GM18861 (cell line): ENCODE measurements around the gene REV3L.
"Not testable (repeated sequence)": the region's sequence is repeated elsewhere in the genome, so short reads cannot be mapped to it uniquely, and the experiment has no call there.

Experiments used
- ATAC-seq: cut with Tn5 transposase; IDR thresholded peaks from one replicate; pipeline ENCODE4 v1.9.1; 2021; ENCODE audit not compliant: unreplicated experiment

Gene REV3L

GRCh38 chr6:111379831-111380230 is 103.2 kb downstream of the REV3L start:
- no peak for ATAC-seq

- ATAC-seq = no peak
These were observed 103.7 kb downstream of the REV3L start for GRCh38 chr6:111379302-111379701.

- ATAC-seq = no peak
These were observed 105.4 kb downstream of the REV3L start for GRCh38 chr6:111377558-111378120.

DNA sequence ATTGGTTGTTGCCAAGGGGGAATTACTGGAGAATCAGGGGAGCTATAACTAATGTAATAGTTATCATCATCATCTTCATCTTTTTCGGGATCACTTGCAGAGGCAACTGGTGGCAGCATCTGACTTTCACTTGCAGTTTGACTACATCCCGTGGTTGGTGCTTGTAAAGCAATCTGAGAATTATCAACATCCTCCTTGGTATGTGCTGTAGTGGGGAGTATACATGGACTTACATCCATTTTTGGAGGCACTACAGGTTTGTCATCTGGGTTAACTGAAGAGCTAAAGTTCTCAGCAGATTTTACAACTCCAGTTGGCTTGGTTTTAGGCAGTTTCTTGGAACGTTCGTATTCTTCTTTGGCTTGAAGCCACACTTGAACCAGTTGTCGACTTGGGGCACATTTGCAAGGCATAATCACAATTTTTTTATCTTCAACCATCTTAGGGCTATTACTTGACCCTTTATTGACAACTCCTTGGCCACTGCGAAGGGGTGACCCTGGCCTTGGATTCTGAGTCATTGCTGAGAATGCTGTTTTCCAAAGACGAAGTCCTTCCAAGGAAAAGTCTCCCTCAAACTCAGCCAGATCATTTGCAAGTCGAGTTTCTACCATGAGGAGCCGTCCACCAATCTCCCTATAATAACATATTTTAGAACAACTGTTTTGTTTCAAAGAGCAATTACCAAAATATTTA is 115.5 kb downstream of the REV3L start:
- ATAC-seq = peak; percentile 94

DNA sequence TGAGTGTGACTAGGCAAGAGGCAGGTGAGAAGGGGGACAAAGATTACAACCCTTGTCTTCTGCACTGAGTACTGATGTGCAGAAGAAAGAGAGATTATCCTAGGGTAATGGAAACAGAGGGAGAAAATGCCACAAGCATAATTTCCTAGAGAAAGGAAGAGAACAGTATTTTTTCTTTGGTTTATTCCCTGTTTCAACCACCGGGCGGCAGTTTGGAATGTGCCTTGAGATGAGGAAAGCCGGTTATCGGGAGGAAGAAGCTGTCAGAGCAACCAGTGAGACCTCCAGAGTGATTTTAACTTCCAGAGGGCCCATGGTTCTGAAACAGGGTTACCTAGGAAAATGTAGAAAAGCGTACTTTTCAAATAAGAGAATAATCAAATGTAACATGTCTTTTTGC is 121.4 kb downstream of the REV3L start:
- ATAC-seq = no peak

DNA sequence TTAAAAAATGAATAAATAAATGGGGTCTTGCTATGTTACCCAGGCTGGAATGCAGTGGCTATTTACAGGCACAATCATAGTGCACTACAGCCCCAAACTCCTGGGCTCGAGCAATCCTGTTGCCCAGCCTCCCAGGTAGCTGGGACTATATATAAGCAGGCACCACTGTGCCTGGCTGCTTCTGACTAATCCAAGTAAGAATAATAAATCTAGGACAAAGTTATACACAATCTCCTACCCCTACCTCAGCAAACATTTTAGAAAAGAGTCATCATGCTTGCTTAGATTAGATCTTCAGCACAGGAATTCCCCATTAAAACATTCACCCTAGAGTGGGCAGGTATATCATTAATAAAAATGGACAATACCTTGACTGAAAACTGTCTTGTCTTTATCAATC is 124.6 kb downstream of the REV3L start:
- ATAC-seq = no peak

DNA sequence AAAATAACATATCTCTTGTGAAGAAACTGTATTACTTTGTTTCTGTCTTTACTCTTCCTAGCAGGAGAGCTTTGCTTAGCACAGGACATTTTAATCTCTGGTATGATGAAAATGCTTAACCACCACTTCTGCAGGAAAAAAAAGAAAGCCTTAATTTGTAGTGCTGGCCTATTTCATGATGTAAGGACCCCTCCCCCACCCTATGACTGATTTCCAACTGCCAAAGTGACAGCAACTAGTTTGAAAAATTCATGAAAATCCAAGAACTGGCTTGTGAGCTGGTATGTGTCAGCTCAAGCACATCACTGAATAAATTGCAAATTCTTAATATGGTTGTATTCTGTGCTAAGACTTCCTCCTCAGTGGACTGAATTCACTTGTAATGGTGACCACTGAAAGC is 125.3 kb downstream of the REV3L start:
- ATAC-seq = no peak

DNA sequence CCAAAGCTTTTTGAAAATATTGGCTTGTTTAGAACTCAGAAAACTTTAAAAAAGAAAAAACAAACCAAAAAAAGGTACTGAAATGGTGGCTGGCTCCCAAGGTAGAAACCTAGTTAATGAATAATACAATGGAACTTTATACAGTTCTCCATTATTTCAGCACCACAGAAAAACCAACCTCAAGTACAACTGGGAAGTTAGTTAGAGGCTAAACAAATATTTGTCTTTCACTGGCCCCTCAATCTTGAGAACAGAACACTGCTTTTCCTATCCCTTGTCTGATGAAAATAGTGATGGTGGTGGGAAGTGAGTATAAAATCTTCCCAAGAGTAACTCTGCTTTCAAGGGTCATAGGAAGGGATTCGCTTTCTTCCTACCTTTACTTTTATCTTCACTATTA is 126.5 kb downstream of the REV3L start:
- no peak for ATAC-seq

DNA sequence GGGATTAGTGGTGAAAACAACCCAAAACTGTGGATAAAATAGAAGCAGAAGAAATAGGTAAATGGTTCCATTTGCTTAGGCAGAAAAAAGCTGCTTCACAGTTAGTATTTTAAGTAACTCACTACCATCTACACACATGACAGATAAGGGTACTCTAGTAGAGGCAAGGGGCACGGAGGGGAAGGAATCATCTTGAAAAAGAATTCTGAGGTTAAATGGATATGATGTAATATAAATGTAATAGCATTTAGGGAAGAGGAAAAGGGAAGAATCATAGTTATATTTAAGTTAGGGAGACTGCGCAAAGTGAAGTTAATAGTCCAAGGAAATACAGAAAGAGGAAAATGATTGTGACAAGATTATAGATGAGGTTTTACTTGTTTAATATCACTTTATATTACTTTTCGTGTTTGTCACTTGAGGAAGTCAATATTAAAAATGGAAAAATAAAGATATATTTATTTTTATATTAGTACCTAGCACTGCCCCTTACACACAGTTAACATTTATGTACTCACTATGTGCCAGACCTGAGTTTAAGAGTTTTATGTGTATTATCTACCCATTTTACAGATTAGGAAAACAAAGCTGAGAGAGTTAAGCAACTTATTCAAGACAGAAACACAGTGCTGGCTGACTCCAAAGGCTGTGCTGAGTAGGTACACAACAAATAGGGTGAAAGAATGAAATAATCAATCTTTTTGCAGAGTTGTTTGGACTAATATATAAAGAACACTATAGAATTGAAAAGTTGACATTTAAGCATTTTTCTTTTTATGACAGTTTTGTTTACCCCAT is 128.1 kb downstream of the REV3L start:
- ATAC-seq = no peak

DNA sequence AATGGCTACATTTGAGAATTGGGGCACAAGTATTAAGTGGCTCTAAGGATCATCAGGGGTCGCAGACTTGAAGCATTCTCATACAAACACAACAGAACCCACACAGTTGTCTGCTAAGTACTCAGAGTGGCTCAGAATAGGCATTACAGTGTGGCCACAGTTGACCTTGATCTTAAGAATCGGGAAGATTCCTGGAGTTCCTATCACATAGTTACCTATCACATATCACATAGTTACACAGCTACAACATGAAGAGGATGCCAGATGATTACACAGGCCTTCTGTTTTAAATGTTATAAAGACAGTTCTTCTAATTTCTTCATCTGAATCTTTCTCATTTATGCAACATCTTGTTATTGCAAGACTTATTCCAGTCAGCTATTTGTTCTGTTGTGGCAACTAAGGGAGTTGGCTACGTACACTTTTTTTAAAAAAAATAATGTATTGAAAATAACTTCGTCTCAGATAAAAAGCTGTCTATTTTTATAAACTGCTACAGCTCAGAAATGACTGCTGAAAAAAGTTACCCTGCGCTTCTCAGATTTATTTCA is 129.0 kb downstream of the REV3L start:
- no peak for ATAC-seq

DNA sequence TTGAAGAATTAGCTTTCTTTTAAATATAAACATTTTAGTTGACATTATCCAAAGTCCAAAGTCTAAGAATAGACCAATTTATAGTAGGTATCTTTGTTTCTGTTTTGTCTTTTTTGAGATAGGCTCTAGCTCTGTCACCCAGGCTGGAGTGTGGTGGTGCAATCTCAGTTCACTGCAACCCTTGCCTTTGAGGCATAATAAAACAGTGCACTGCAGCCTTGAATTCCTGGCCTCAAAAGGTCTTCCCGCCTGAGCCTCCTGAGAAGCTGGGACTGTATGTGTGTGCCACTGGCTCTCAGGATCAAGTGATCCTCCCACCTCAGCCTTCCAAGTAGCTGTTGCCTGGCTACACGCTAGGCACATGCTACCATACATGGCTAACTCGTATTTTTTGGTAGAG is 135.4 kb downstream of the REV3L start:
- no peak for ATAC-seq

- peak; percentile 30 for ATAC-seq
These were observed 140.1 kb downstream of the REV3L start for GRCh38 chr6:111342913-111343312.

DNA sequence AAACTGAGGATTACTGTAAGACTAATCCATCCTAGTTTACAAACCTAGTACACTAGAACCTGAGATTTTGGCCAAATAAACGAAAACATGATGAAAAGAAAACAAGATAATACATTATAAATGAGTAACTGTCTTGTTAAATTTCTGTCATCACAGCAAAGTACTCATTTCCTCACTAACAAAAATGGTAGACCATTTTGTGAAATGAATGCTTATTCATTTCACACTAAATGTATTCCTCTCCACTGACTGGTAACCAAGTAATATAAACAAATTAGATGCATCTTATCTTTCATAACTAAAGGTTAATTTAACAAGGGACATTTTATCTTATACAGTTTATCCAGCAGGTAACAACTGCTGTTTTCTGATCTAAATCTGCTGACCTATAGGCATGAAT is 143.7 kb downstream of the REV3L start:
- ATAC-seq = peak; percentile 29

GRCh38 chr6:111338843-111339242 is 144.2 kb downstream of the REV3L start:
- ATAC-seq = peak; percentile 99

- no peak for ATAC-seq
These were observed 145.2 kb downstream of the REV3L start for GRCh38 chr6:111337829-111338236.

DNA sequence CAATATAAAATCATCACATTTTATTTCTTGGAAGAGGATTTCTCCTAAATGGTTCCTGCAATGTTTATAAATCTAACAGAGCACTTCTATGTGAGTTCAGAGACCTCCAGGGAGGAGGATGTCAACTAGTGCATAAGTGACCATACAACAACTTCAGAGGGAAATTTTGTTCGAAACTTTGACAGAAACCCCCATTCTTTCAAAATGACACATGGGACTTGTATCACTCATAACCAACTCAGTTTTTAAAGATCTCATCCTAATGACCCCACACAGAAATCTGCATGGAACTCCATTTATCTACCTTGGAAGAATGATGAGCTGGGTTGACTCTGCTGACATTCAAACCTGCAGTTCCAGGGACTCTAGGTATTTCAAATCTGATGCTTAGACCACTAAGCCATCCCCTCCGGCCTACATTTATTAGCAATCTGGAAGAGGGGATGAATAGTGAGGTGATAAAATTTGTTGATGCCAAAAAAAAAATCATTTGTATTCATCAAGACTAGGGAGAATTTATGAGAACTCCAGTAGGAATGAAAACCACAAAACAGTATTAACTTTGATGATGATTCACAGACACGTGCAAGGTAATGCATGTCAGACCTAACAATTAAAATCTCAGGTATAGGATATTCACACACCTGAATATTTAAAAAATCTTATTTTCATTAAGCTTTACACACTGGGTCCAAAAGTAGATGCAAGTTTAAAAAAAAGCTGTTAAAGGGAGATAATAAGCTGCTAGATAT is 153.0 kb downstream of the REV3L start:
- peak; percentile 73 for ATAC-seq

- no peak for ATAC-seq
These were observed 156.5 kb downstream of the REV3L start for GRCh38 chr6:111326563-111326962.

GRCh38 chr6:111322145-111322544 is 160.9 kb downstream of the REV3L start:
- ATAC-seq = no peak

- not testable (repeated sequence) for ATAC-seq
These were observed 175.1 kb downstream of the REV3L start for GRCh38 chr6:111307950-111308349.

- no peak for ATAC-seq
These were observed 175.7 kb downstream of the REV3L start for GRCh38 chr6:111307275-111307858.
